Liver (tissue), 3 donors: ENCODE results near the gene EBF3.

Experiments used
- CTCF ChIP-seq: fragments of 150-350 bp; IDR thresholded peaks from 2 replicates; pipeline ENCODE4 v1.5.1; 2017; ENCODE audit warnings: improper control_type of control experiment, low read depth, low read length; ENCODE audit not compliant: missing input control
- EGR1 ChIP-seq, 2 donors: IDR thresholded peaks; 2 replicates each; pipeline ENCODE4 v1.6.1; 2016 to 2018; ENCODE audit warnings: antibody characterized with exemption in 2 of 2, low read depth in 2 of 2
- donor health status: healthy.
- donor health status: healthy.

GRCh38 chr10:129854796-129855705 is 109.0 kb downstream of the EBF3 start:
- TF ChIP-seq CTCF (no peak), EGR1 (IDR thresholded peaks at IDR 0.05; ENCODE audit: low read depth in 2 of 2) (no peak)
